Left lung (tissue), 10 donors: ENCODE measurements around the gene SPTLC1. TPM values are rescaled to one million over a fixed set of nuclear protein-coding genes. Genes with fewer than 3 reads are reported as not detected.
"Not testable (repeated sequence)": the region's sequence is repeated elsewhere in the genome, so short reads cannot be mapped to it uniquely, and the experiment has no call there.

Source experiments
- ATAC-seq: fragments of 200-7000 bp; cut with Tn5 transposase; one replicate; pipeline ENCODE4 v1.9.1; 2020; ENCODE audit warnings: moderate library complexity
- DNase-seq, 4 donors: peaks; one replicate each; pipeline ENCODE4 v3.0.0-alpha.2; 2013 to 2020
- H3K27ac ChIP-seq, 2 donors: fragments of 200-600 bp; sonication (generic) in 1 of 2; one replicate each; pipeline versions ENCODE4 v1.5.0 to v1.8.0; 2020 to 2021
- H3K27me3 ChIP-seq, 2 donors: fragments of 200-600 bp; sonication (generic) in 1 of 2; one replicate each; pipeline versions ENCODE4 v1.5.0 to v1.8.0; 2020 to 2021
- H3K36me3 ChIP-seq, 2 donors: fragments of 200-600 bp; sonication (generic) in 1 of 2; one replicate each; pipeline versions ENCODE4 v1.5.0 to v1.8.0; 2020 to 2021
- H3K4me1 ChIP-seq, 2 donors: fragments of 200-600 bp; one replicate each; pipeline ENCODE4 v1.8.0; 2021
- H3K4me3 ChIP-seq, 2 donors: fragments of 200-600 bp; sonication (generic) in 1 of 2; one replicate each; pipeline versions ENCODE4 v1.5.0 to v1.8.0; 2020 to 2021; ENCODE audit warnings: mild to moderate bottlenecking in 1 of 2
- H3K9me3 ChIP-seq, 2 donors: fragments of 200-600 bp; sonication (generic) in 1 of 2; one replicate each; pipeline versions ENCODE4 v1.5.0 to v1.8.0; 2020 to 2021
- intact Hi-C, 2 donors: fragments of 100-400 bp; cut with DNase I; formaldehyde crosslinking; loops; one replicate each; pipeline versions ENCODE4 v1.11.2 to v1.14.2; 2022
- polyA plus RNA-seq, 6 donors: library from polyadenylated mRNA; unstranded; fragments of 120-200 nt; gene quantifications; one replicate each; pipeline ENCODE4 v1.2.1, GENCODE V29; 2013; ENCODE audit not compliant: insufficient read length in 6 of 6
- total RNA-seq, 2 donors: library from RNA; stranded (reverse); fragmentation: NEBNext Ultra II Directional; extraction: Animal tissue kit (Norgen Biotek cat#: 25700); gene quantifications; one replicate each; pipeline ENCODE4 v1.2.1, GENCODE V29; 2021
- TF ChIP-seq, protein P1 (sequence below), 2 donors: fragments of 200-600 bp; sonication (generic) in 1 of 2; IDR thresholded peaks; one replicate each; pipeline versions ENCODE4 v1.5.0 to v1.8.0; 2021; ENCODE audit warnings: antibody characterized with exemption in 2 of 2
- donor health status: DM: no; HTN: yes; CAD: no.
- donor health status: DM: no; HTN: no; CAD: no.

SPTLC1 gene
- total and polyA plus RNA-seq, 8 donors = 68.0 to 91.6 (median 81.7) TPM

DNA sequence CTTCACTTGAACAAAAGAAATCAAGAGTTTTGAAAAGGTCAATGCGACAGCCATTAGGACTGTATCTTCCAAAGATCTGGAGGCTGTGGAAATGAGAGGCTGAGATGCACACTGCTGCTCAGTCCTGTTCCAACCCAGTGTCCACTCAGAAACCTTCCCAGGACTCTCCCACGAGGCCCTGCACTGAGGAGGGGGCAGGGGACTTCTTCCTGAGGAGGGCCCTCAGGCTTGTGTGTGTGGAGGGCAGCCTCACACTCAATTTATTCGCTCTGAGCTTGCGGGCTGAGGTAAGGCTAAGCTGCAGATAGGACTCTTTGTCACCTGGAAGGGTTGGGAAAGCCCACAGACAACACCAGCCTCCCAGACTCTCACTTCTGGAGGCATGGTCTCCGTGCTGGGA is 95.6 kb downstream of the SPTLC1 start:
- H3K27me3 ChIP-seq = no peaks in the 10 kb centered on the region
- H3K27ac ChIP-seq = no peak overlapping the region
- no peak overlapping the region for H3K4me3 ChIP-seq
- no peak for DNase-seq
- intact Hi-C loops = no loop called here
- peaks cover 0 to 8% of the 10 kb centered on the region in 2 donors for H3K9me3 ChIP-seq
- TF ChIP-seq, protein P1, sequence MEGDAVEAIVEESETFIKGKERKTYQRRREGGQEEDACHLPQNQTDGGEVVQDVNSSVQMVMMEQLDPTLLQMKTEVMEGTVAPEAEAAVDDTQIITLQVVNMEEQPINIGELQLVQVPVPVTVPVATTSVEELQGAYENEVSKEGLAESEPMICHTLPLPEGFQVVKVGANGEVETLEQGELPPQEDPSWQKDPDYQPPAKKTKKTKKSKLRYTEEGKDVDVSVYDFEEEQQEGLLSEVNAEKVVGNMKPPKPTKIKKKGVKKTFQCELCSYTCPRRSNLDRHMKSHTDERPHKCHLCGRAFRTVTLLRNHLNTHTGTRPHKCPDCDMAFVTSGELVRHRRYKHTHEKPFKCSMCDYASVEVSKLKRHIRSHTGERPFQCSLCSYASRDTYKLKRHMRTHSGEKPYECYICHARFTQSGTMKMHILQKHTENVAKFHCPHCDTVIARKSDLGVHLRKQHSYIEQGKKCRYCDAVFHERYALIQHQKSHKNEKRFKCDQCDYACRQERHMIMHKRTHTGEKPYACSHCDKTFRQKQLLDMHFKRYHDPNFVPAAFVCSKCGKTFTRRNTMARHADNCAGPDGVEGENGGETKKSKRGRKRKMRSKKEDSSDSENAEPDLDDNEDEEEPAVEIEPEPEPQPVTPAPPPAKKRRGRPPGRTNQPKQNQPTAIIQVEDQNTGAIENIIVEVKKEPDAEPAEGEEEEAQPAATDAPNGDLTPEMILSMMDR (IDR thresholded peaks at IDR 0.05) = no peak
- no peak for ATAC-seq
- H3K4me1 ChIP-seq = no peaks in the 10 kb centered on the region
- no peaks in the 10 kb centered on the region for H3K36me3 ChIP-seq

DNA sequence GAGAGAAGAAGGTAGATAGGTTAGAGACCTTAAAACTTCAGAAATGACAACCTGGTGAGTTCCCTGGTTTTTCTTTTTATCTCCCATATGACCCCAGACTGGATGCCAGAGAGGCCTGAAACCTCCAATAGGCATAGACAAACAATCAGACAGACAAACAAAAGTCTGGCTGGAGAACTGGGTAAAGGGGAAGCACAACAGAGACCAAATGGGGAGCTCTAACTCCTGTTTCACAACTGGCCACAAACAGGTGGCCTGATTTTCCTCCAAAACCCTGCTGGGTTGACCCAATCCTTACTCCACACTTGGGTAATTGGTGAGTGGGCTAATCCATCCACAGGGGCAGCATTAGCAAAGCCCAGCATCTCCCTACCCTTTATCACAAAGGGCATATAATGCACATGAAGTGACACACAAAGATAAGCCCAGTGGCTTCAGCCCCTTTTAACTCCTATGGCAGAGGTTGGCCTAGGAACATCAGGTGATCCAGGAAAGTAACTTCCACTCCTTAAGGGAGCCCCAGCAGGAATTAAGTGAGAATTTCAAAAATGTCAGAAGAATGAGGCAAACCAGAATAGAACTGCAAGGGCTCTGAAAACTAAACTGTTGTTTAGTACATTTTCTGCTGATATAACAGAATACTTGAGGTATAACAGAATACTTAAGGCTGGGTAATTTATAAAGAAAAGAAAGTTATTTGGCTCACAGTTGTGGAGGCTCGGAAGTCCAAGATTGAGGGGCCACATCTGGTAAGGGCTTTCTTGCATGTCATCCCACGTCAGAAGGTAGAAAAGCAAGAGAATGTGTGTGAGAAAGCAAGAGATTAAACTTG is 104.3 kb downstream of the SPTLC1 start:
- Histone ChIP-seq H3K27me3 (no peaks in the 10 kb centered on the region), H3K4me1 (peaks cover 0 to 7% of the 10 kb centered on the region in 2 donors)

DNA sequence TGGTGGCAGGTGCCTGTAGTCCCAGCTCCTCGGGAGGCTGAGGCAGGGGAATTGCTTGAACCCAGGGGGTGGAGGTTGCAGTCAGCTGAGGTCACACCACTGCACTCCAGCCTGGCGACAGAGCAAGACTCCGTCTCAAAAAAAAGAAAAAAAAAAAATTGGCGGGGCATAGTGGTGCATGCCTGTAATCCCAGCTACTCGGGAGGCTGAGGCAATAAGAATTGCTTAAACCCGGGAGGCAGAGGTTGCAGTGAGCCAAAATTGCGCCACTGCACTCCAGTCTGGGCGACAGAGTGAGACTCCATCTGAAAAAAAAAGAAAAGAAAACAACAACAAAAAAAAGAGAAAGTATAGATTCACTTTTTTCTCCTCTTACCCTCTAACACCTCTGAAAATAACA is 105.0 kb downstream of the SPTLC1 start:
- H3K27me3 ChIP-seq, H3K36me3 ChIP-seq, intact Hi-C loops, H3K27ac ChIP-seq, H3K4me3 ChIP-seq, DNase-seq, H3K4me1 ChIP-seq, H3K9me3 ChIP-seq, ATAC-seq: not testable (repeated sequence)

More for the DNA sequence above, 104.3 kb downstream of the SPTLC1 start:
- Histone ChIP-seq H3K27ac (no peak overlapping the region), H3K36me3 (no peaks in the 10 kb centered on the region), H3K9me3 (no peaks in the 10 kb centered on the region), H3K4me3 (no peak overlapping the region)
- TF ChIP-seq, protein P1 (IDR thresholded peaks at IDR 0.05) = no peak
- intact Hi-C loops = no loop called here
- DNase-seq (no peak), ATAC-seq (no peak)

DNA sequence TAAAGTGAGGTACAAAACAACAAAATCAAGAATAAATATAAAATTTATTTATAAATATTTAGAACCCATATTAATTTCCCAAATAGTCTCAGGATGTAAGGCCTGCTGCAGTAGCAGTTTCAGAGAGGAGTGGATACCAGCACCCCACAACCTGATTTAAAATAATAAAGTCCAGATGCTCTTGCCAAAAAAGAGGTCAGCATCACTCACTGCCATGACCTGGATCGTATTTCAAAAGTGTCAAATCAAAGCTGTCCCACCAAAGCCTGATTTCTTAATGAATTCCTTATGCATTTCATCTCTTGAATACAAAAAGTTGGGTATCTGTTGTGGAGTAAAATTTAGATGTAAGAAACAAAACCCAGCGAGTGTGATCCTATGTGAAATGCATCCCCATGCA is 107.2 kb downstream of the SPTLC1 start:
- no peak overlapping the region for H3K27ac ChIP-seq
- H3K4me1 ChIP-seq = peaks cover 0 to 7% of the 10 kb centered on the region in 2 donors
- no peak overlapping the region for H3K4me3 ChIP-seq
- H3K27me3 ChIP-seq = no peaks in the 10 kb centered on the region
- ATAC-seq (no peak), DNase-seq (no peak)
- TF ChIP-seq, protein P1 (IDR thresholded peaks at IDR 0.05) = no peak
- H3K36me3 ChIP-seq = no peaks in the 10 kb centered on the region
- H3K9me3 ChIP-seq = no peaks in the 10 kb centered on the region
- intact Hi-C loops = no loop called here

DNA sequence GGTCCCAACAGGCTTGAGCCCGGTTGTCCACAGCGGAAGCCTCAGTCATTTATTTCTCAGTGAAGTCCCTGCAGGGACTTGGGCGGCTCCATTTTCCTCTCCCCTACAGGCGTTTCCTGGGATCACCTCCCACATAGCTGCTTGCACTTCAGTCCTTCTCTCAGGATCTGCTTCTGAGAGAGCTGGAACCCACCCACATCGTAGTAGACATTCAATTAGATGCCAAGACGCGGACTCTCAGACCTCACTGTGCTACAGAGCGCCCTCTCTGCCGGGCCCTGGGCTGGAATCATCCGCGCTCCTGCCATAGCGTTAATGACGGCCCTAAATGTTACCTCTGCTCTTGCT is 111.2 kb downstream of the SPTLC1 start:
- Histone ChIP-seq H3K4me3 (no peak overlapping the region), H3K27me3 (no peaks in the 10 kb centered on the region), H3K36me3 (no peaks in the 10 kb centered on the region), H3K27ac (no peak overlapping the region), H3K9me3 (no peaks in the 10 kb centered on the region), H3K4me1 (no peaks in the 10 kb centered on the region)
- intact Hi-C loops = no loop called here
- TF ChIP-seq, protein P1 (IDR thresholded peaks at IDR 0.05) = no peak
- DNase-seq (no peak), ATAC-seq (no peak)
